Liver (tissue), 9 donors: ENCODE data around the gene RNF31. TPM values are rescaled to one million over a fixed set of nuclear protein-coding genes. Genes with fewer than 3 reads are reported as not detected.
A peak's percentile ranks its signal among the peaks of the same experiment; 100 is the strongest.

Source experiments
- DNase-seq: peaks from one replicate; pipeline ENCODE4 v3.0.0-alpha.2; 2017; ENCODE audit warnings: low spot score
- H3K27ac ChIP-seq, 2 donors: one replicate each; pipeline ENCODE4 v1.7.0; 2013; ENCODE audit warnings: inconsistent platforms in 2 of 2, low read length in 2 of 2, control low read depth in 1 of 2, low read depth in 1 of 2, mild to moderate bottlenecking in 1 of 2
- H3K27me3 ChIP-seq, 4 donors: one replicate each; pipeline versions ENCODE4 v1.6.1 to v1.7.0; 2013; ENCODE audit warnings: low read length in 3 of 4, inconsistent platforms in 1 of 4, mild to moderate bottlenecking in 1 of 4, moderate library complexity in 1 of 4; ENCODE audit not compliant: control insufficient read depth in 4 of 4, insufficient read depth in 4 of 4
- H3K36me3 ChIP-seq, 4 donors: one replicate each; pipeline versions ENCODE4 v1.6.1 to v1.7.0; 2013; ENCODE audit warnings: low read length in 3 of 4, mild to moderate bottlenecking in 3 of 4, low read depth in 1 of 4, moderate library complexity in 1 of 4; ENCODE audit not compliant: control insufficient read depth in 4 of 4, insufficient read depth in 3 of 4
- H3K4me1 ChIP-seq, 4 donors: one replicate each; pipeline versions ENCODE4 v1.6.1 to v1.7.0; 2013; ENCODE audit warnings: low read length in 3 of 4, mild to moderate bottlenecking in 3 of 4, moderate library complexity in 1 of 4; ENCODE audit not compliant: control insufficient read depth in 4 of 4, insufficient read depth in 4 of 4
- H3K4me3 ChIP-seq, 3 donors: one replicate each; pipeline versions ENCODE4 v1.6.1 to v1.7.0; 2013; ENCODE audit warnings: low read length in 3 of 3, control low read depth in 1 of 3, low read depth in 1 of 3, mild to moderate bottlenecking in 1 of 3
- H3K9ac ChIP-seq, 2 donors: one replicate each; pipeline ENCODE4 v1.7.0; 2013; ENCODE audit warnings: low read length in 2 of 2, mild to moderate bottlenecking in 2 of 2, moderate library complexity in 2 of 2, control low read depth in 1 of 2, low read depth in 1 of 2
- H3K9me3 ChIP-seq, 4 donors: one replicate each; pipeline versions ENCODE4 v1.6.1 to v1.7.0; 2013; ENCODE audit warnings: low read length in 3 of 4; ENCODE audit not compliant: control insufficient read depth in 4 of 4
- EGR1 ChIP-seq, 2 donors: IDR thresholded peaks; 2 replicates each; pipeline ENCODE4 v1.6.1; 2016 to 2018; ENCODE audit warnings: antibody characterized with exemption in 2 of 2, low read depth in 2 of 2
- FOXA1 ChIP-seq: IDR thresholded peaks from 2 replicates; pipeline ENCODE4 v1.6.1; 2016; ENCODE audit warnings: antibody characterized with exemption
- FOXA2 ChIP-seq: IDR thresholded peaks from 2 replicates; pipeline ENCODE4 v1.6.1; 2016; ENCODE audit warnings: antibody characterized with exemption
- GABPA ChIP-seq, 2 donors: IDR thresholded peaks in 1 of 2; conservative IDR thresholded peaks in 1 of 2; 2 replicates each; pipeline ENCODE4 v1.6.1; 2016; ENCODE audit warnings: antibody characterized with exemption in 2 of 2, mild to moderate bottlenecking in 1 of 2, moderate library complexity in 1 of 2
- HNF4A ChIP-seq, 2 donors: conservative IDR thresholded peaks; 2 replicates each; pipeline ENCODE4 v1.6.1; 2016; ENCODE audit warnings: antibody characterized with exemption in 2 of 2, mild to moderate bottlenecking in 2 of 2
- HNF4G ChIP-seq: IDR thresholded peaks from 2 replicates; pipeline ENCODE4 v1.6.1; 2016; ENCODE audit warnings: antibody characterized with exemption
- JUND ChIP-seq, 2 donors: IDR thresholded peaks; 2 replicates each; pipeline ENCODE4 v1.6.1; 2016; ENCODE audit warnings: antibody characterized with exemption in 2 of 2
- NR2F2 ChIP-seq: IDR thresholded peaks from 2 replicates; pipeline ENCODE4 v1.6.1; 2016; ENCODE audit warnings: antibody characterized with exemption
- RAD21 ChIP-seq, 2 donors: IDR thresholded peaks; 2 replicates each; pipeline ENCODE4 v1.6.1; 2016; ENCODE audit warnings: antibody characterized with exemption in 2 of 2, mild to moderate bottlenecking in 2 of 2
- RXRA ChIP-seq, 2 donors: IDR thresholded peaks; 2 replicates each; pipeline ENCODE4 v1.6.1; 2017 to 2018; ENCODE audit warnings: antibody characterized with exemption in 2 of 2, mild to moderate bottlenecking in 1 of 2
- SP1 ChIP-seq: IDR thresholded peaks from 2 replicates; pipeline ENCODE4 v1.6.1; 2018; ENCODE audit warnings: antibody characterized with exemption, mild to moderate bottlenecking
- TAF1 ChIP-seq: conservative IDR thresholded peaks from 2 replicates; pipeline ENCODE4 v1.6.1; 2016; ENCODE audit warnings: antibody characterized with exemption, mild to moderate bottlenecking
- YY1 ChIP-seq: IDR thresholded peaks from 2 replicates; pipeline ENCODE4 v1.6.1; 2016; ENCODE audit warnings: antibody characterized with exemption, mild to moderate bottlenecking
- WGBS: extraction: QIAGEN DNeasy Blood & Tissue Kit; methylation state at CpG from one replicate; pipeline ENCODE4 v1.1.7; 2013; 5-methylcytosine and 5-hydroxymethylcytosine counted together
- polyA plus RNA-seq, 2 donors: library from polyadenylated mRNA; stranded (reverse) in 1 of 2; unstranded in 1 of 2; fragments of 200-250 nt in 1 of 2; fragments of >200 nt in 1 of 2; fragmentation: Nextera tagmentation in 1 of 2; extraction: Ambion mirVana in 1 of 2; gene quantifications; one replicate each; pipeline versions ENCODE4 v1.2.1 to v1.2.3, GENCODE V29; 2013 to 2015
- total RNA-seq, 2 donors: library from RNA; depleted of rRNA; stranded (reverse); fragments of >200 nt; gene quantifications; one replicate each; pipeline ENCODE4 v1.2.3, GENCODE V29; 2014
- TF ChIP-seq, protein P1 (sequence below): IDR thresholded peaks from 2 replicates; pipeline ENCODE4 v1.6.1; 2016; ENCODE audit warnings: antibody characterized with exemption, mild to moderate bottlenecking
- TF ChIP-seq, protein P2 (sequence below): IDR thresholded peaks from 2 replicates; pipeline ENCODE4 v1.6.1; 2016; ENCODE audit warnings: antibody characterized with exemption
- TF ChIP-seq, protein P3 (sequence below): fragments of 150-350 bp; IDR thresholded peaks from 2 replicates; pipeline ENCODE4 v1.5.1; 2017; ENCODE audit warnings: improper control_type of control experiment, low read depth, low read length; ENCODE audit not compliant: missing input control
- TF ChIP-seq, protein P4 (sequence below): IDR thresholded peaks from 2 replicates; pipeline ENCODE4 v1.6.1; 2016; ENCODE audit warnings: antibody characterized with exemption
- TF ChIP-seq, protein P5 (sequence below): IDR thresholded peaks from 2 replicates; pipeline ENCODE4 v1.6.1; 2016; ENCODE audit warnings: antibody characterized with exemption
- donor health status: healthy.
- donor health status: healthy.
- donor health status: healthy.
- donor health status: healthy.
- donor health status: healthy.

The RNF31 gene
- total RNA-seq (10 to 100 TPM; 16.3 to 36.0 TPM), polyA plus RNA-seq (10 to 100 TPM; 20.3 to 21.6 TPM)

- DNase-seq: peak; percentile 96
- H3K36me3 ChIP-seq: peaks cover 5 to 39% (median 34%) of the 10 kb centered on the region in 4 donors
- TF ChIP-seq, protein P1, sequence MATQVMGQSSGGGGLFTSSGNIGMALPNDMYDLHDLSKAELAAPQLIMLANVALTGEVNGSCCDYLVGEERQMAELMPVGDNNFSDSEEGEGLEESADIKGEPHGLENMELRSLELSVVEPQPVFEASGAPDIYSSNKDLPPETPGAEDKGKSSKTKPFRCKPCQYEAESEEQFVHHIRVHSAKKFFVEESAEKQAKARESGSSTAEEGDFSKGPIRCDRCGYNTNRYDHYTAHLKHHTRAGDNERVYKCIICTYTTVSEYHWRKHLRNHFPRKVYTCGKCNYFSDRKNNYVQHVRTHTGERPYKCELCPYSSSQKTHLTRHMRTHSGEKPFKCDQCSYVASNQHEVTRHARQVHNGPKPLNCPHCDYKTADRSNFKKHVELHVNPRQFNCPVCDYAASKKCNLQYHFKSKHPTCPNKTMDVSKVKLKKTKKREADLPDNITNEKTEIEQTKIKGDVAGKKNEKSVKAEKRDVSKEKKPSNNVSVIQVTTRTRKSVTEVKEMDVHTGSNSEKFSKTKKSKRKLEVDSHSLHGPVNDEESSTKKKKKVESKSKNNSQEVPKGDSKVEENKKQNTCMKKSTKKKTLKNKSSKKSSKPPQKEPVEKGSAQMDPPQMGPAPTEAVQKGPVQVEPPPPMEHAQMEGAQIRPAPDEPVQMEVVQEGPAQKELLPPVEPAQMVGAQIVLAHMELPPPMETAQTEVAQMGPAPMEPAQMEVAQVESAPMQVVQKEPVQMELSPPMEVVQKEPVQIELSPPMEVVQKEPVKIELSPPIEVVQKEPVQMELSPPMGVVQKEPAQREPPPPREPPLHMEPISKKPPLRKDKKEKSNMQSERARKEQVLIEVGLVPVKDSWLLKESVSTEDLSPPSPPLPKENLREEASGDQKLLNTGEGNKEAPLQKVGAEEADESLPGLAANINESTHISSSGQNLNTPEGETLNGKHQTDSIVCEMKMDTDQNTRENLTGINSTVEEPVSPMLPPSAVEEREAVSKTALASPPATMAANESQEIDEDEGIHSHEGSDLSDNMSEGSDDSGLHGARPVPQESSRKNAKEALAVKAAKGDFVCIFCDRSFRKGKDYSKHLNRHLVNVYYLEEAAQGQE: no peak
- TF ChIP-seq JUND (IDR thresholded peaks at IDR 0.05) (no peak), RAD21 (IDR thresholded peaks at IDR 0.05) (peak in 1 of 2 donors; percentile 40), FOXA2 (no peak), TAF1 (peak; percentile 72), HNF4G (no peak), GABPA (IDR thresholded peaks at IDR 0.05 in 1 of 2, conservative IDR thresholded peaks at IDR 0.05 in 1 of 2) (peak; percentile 60 to 86), NR2F2 (peak; percentile 27), SP1 (peak; percentile 77), HNF4A (conservative IDR thresholded peaks at IDR 0.05) (peak in 1 of 2 donors; percentile 35), YY1 (peak; percentile 10), FOXA1 (no peak), EGR1 (IDR thresholded peaks at IDR 0.05; ENCODE audit: low read depth in 2 of 2) (peak in 1 of 2 donors; percentile 6), RXRA (IDR thresholded peaks at IDR 0.05) (peak; percentile 57 to 58)
- TF ChIP-seq, protein P2, sequence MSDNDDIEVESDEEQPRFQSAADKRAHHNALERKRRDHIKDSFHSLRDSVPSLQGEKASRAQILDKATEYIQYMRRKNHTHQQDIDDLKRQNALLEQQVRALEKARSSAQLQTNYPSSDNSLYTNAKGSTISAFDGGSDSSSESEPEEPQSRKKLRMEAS: no peak
- TF ChIP-seq, protein P3, sequence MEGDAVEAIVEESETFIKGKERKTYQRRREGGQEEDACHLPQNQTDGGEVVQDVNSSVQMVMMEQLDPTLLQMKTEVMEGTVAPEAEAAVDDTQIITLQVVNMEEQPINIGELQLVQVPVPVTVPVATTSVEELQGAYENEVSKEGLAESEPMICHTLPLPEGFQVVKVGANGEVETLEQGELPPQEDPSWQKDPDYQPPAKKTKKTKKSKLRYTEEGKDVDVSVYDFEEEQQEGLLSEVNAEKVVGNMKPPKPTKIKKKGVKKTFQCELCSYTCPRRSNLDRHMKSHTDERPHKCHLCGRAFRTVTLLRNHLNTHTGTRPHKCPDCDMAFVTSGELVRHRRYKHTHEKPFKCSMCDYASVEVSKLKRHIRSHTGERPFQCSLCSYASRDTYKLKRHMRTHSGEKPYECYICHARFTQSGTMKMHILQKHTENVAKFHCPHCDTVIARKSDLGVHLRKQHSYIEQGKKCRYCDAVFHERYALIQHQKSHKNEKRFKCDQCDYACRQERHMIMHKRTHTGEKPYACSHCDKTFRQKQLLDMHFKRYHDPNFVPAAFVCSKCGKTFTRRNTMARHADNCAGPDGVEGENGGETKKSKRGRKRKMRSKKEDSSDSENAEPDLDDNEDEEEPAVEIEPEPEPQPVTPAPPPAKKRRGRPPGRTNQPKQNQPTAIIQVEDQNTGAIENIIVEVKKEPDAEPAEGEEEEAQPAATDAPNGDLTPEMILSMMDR: no peak
- TF ChIP-seq, protein P4, sequence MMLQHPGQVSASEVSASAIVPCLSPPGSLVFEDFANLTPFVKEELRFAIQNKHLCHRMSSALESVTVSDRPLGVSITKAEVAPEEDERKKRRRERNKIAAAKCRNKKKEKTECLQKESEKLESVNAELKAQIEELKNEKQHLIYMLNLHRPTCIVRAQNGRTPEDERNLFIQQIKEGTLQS: no peak
- TF ChIP-seq, protein P5, sequence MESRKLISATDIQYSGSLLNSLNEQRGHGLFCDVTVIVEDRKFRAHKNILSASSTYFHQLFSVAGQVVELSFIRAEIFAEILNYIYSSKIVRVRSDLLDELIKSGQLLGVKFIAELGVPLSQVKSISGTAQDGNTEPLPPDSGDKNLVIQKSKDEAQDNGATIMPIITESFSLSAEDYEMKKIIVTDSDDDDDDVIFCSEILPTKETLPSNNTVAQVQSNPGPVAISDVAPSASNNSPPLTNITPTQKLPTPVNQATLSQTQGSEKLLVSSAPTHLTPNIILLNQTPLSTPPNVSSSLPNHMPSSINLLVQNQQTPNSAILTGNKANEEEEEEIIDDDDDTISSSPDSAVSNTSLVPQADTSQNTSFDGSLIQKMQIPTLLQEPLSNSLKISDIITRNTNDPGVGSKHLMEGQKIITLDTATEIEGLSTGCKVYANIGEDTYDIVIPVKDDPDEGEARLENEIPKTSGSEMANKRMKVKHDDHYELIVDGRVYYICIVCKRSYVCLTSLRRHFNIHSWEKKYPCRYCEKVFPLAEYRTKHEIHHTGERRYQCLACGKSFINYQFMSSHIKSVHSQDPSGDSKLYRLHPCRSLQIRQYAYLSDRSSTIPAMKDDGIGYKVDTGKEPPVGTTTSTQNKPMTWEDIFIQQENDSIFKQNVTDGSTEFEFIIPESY: no peak
- under 1% methylated on average over 57 of the region's 57 CpGs for WGBS
- no peaks in the 10 kb centered on the region for H3K27me3 ChIP-seq
- H3K4me1 ChIP-seq: peaks cover 3 to 37% (median 22%) of the 10 kb centered on the region in 4 donors
- H3K9me3 ChIP-seq: no peaks in the 10 kb centered on the region
- peak within 1 kb of the TSS; percentile 57 to 79 for H3K9ac ChIP-seq
- peak within 1 kb of the TSS; percentile 87 to 97 (median 93) for H3K4me3 ChIP-seq
- peak within 1 kb of the TSS; percentile 89 to 91 for H3K27ac ChIP-seq
Observed at GRCh38 chr14:24146978-24147760, at the start of gene RNF31. Gene RNF31, plus strand, starts transcription at chr14:24147498. Its CDS starts 201 bp downstream, at chr14:24147699.
